ENCODE measurements around the gene OR7G3.

GRCh38 chr19:9144920-9145319 is 18.2 kb upstream of the OR7G3 start:
- no peak for TF ChIP-seq POLR2AphosphoS5 (IDR thresholded peaks at IDR 0.05)
- TF ChIP-seq CTCF (IDR thresholded peaks at IDR 0.05; ENCODE audit: poor library complexity, severe bottlenecking): no peak
- TF ChIP-seq REST (IDR thresholded peaks at IDR 0.05; ENCODE audit: borderline replicate concordance): no peak

All from neural cell (in vitro differentiated cells).